Measurements from ENCODE around the gene RFX6.

GRCh38 chr6:116925088-116925794 is 48.2 kb downstream of the RFX6 start:
- TF ChIP-seq CTCF (IDR thresholded peaks at IDR 0.05; ENCODE audit: insufficient read depth, low read length, poor library complexity, severe bottlenecking) (no peak), EZH2phosphoT487 (conservative IDR thresholded peaks at IDR 0.05; ENCODE audit: low read length) (no peak)

Data from SU-DHL-6 (cell line).